ENCODE results near the gene TRIM10. TPM values are rescaled to one million over a fixed set of nuclear protein-coding genes. Genes with fewer than 3 reads are reported as not detected.

TRIM10 gene
- total and polyA plus RNA-seq, 2 experiments from 2014 or later: 0.31 TPM; not detected in 1

- Histone ChIP-seq H3K27ac (ENCODE audit: low read depth) (peak overlapping the region; percentile 74; the same call in 1 of the 2 replicates), H3K36me3 (ENCODE audit: insufficient read depth) (no peaks in the 10 kb centered on the region), H3K4me2 (peak overlapping the region; percentile 66), H3K9me2 (ENCODE audit: insufficient read depth) (no peaks in the 10 kb centered on the region), H3K79me2 (replicated peaks; ENCODE audit: insufficient read depth) (peaks cover 74% of the 10 kb centered on the region), H3F3A (replicated peaks; ENCODE audit: low read depth) (no peaks in the 10 kb centered on the region; the same call in 1 of the 2 replicates), H4K20me1 (replicated peaks; ENCODE audit: insufficient read depth) (peaks cover 28% of the 10 kb centered on the region), H3K4me1 (ENCODE audit: insufficient read depth) (peaks cover 45% of the 10 kb centered on the region), H2AFZ (no peak overlapping the region), H3K4me3 (no peak overlapping the region; the same call in 1 of the 2 replicates), H3K27me3 (ENCODE audit: insufficient read depth) (no peaks in the 10 kb centered on the region)
- TF ChIP-seq CTCF (conservative IDR thresholded peaks at IDR 0.05; ENCODE audit: low read depth in 2 of 2) (no peak), POLR2AphosphoS5 (IDR thresholded peaks at IDR 0.05; ENCODE audit: low read depth) (no peak), ZNF114 (CRISPR knock-in tag; IDR thresholded peaks at IDR 0.05) (no peak), ZNF462 (CRISPR knock-in tag; IDR thresholded peaks at IDR 0.05) (no peak), ZNF331 (CRISPR knock-in tag; IDR thresholded peaks at IDR 0.05; ENCODE audit: low read depth) (no peak), JUNB (IDR thresholded peaks at IDR 0.05; ENCODE audit: unreplicated experiment) (no peak), ETS1 (IDR thresholded peaks at IDR 0.05) (no peak), EZH2 (IDR thresholded peaks at IDR 0.05; ENCODE audit: low read depth, unreplicated experiment) (no peak), CREB1 (CRISPR knock-in tag; IDR thresholded peaks at IDR 0.05; ENCODE audit: low read depth) (no peak), STAT1 (IDR thresholded peaks at IDR 0.05; ENCODE audit: unreplicated experiment) (no peak), NANOG (IDR thresholded peaks at IDR 0.05; ENCODE audit: borderline replicate concordance) (no peak), REST (IDR thresholded peaks at IDR 0.05; ENCODE audit: unreplicated experiment) (no peak), EZH2phosphoT487 (IDR thresholded peaks at IDR 0.05; ENCODE audit: unreplicated experiment) (no peak)
- no peaks in the 10 kb centered on the region for H3K9me3 Mint-ChIP-seq
- DNase-seq (ENCODE audit: low spot score) (peak; percentile 55), ATAC-seq (peak; percentile 74)
- H3K4me3 Mint-ChIP-seq: peak overlapping the region; percentile 3; the same call in 1 of the 3 replicates
- H3K4me1 Mint-ChIP-seq: peaks cover 51% of the 10 kb centered on the region
- no peaks in the 10 kb centered on the region; the same call in 1 of the 3 replicates for H3K36me3 Mint-ChIP-seq (ENCODE audit: low read depth)
- 0 out of 2 replicates have a peak overlapping the region, but pooled peaks have one; percentile 33 for H3K27ac Mint-ChIP-seq
- peaks cover 5% of the 10 kb centered on the region for H3K27me3 Mint-ChIP-seq (ENCODE audit: insufficient read depth, low read depth, poor library complexity)
Measured at GRCh38 chr6:30206799-30207618, 46.0 kb upstream of the TRIM10 start.

All from GM23338 (cell line).